ENCODE results near the gene ABI3.

ABI3 gene

GRCh38 chr17:49225554-49226236, 15.2 kb downstream of the ABI3 start:
- no peaks in the 10 kb centered on the region for H3K9me2 ChIP-seq (replicated peaks; ENCODE audit: insufficient read depth, low read length)
- H3K27me3 ChIP-seq (ENCODE audit: low read length) = no peaks in the 10 kb centered on the region
- no peaks in the 10 kb centered on the region for H3F3A ChIP-seq (ENCODE audit: insufficient read depth)
- no peak overlapping the region for H2AFZ ChIP-seq (ENCODE audit: low read depth, low read length, severe bottlenecking)
- no peak overlapping the region for H3K4me3 ChIP-seq (ENCODE audit: insufficient read depth, low read length, poor library complexity, severe bottlenecking)
- TF ChIP-seq EZH2phosphoT487 (conservative IDR thresholded peaks at IDR 0.05; ENCODE audit: low read length) (no peak), CTCF (IDR thresholded peaks at IDR 0.05; ENCODE audit: insufficient read depth, low read length, poor library complexity, severe bottlenecking) (no peak)
- H3K4me2 ChIP-seq (ENCODE audit: low read depth, low read length, poor library complexity, severe bottlenecking) = no peak overlapping the region
- no peaks in the 10 kb centered on the region for H3K36me3 ChIP-seq (ENCODE audit: low read length)
- H3K9ac ChIP-seq (ENCODE audit: low read length) = no peak overlapping the region
- H4K20me1 ChIP-seq (ENCODE audit: low read depth, low read length) = no peaks in the 10 kb centered on the region
- H3K27ac ChIP-seq (ENCODE audit: low read depth, low read length) = no peak overlapping the region
- H3K79me2 ChIP-seq (ENCODE audit: insufficient read depth, low read length) = no peaks in the 10 kb centered on the region
- no peaks in the 10 kb centered on the region for H3K9me3 ChIP-seq (ENCODE audit: insufficient read depth, low read length)

- no peaks in the 10 kb centered on the region for H3F3A ChIP-seq (ENCODE audit: insufficient read depth)
- no peaks in the 10 kb centered on the region for H3K79me2 ChIP-seq (ENCODE audit: insufficient read depth, low read length)
- H3K9me2 ChIP-seq (replicated peaks; ENCODE audit: insufficient read depth, low read length) = no peaks in the 10 kb centered on the region
- H4K20me1 ChIP-seq (ENCODE audit: low read depth, low read length) = no peaks in the 10 kb centered on the region
- no peaks in the 10 kb centered on the region for H3K9me3 ChIP-seq (ENCODE audit: insufficient read depth, low read length)
- H2AFZ ChIP-seq (ENCODE audit: low read depth, low read length, severe bottlenecking) = no peak overlapping the region
- no peak overlapping the region for H3K27ac ChIP-seq (ENCODE audit: low read depth, low read length)
- no peak overlapping the region for H3K4me3 ChIP-seq (ENCODE audit: insufficient read depth, low read length, poor library complexity, severe bottlenecking)
- H3K36me3 ChIP-seq (ENCODE audit: low read length) = no peaks in the 10 kb centered on the region
- no peak overlapping the region for H3K9ac ChIP-seq (ENCODE audit: low read length)
- no peak overlapping the region for H3K4me2 ChIP-seq (ENCODE audit: low read depth, low read length, poor library complexity, severe bottlenecking)
- no peak for TF ChIP-seq CTCF (IDR thresholded peaks at IDR 0.05; ENCODE audit: insufficient read depth, low read length, poor library complexity, severe bottlenecking)
- TF ChIP-seq EZH2phosphoT487 (conservative IDR thresholded peaks at IDR 0.05; ENCODE audit: low read length) = no peak
- H3K27me3 ChIP-seq (ENCODE audit: low read length) = no peaks in the 10 kb centered on the region
Observed at GRCh38 chr17:49226771-49227435, 16.4 kb downstream of the ABI3 start.

- Histone ChIP-seq H4K20me1 (ENCODE audit: low read depth, low read length) (no peaks in the 10 kb centered on the region), H3K27ac (ENCODE audit: low read depth, low read length) (no peak overlapping the region), H3K36me3 (ENCODE audit: low read length) (no peaks in the 10 kb centered on the region), H2AFZ (ENCODE audit: low read depth, low read length, severe bottlenecking) (no peak overlapping the region), H3K27me3 (ENCODE audit: low read length) (no peaks in the 10 kb centered on the region), H3K79me2 (ENCODE audit: insufficient read depth, low read length) (no peaks in the 10 kb centered on the region), H3F3A (ENCODE audit: insufficient read depth) (no peaks in the 10 kb centered on the region), H3K4me2 (ENCODE audit: low read depth, low read length, poor library complexity, severe bottlenecking) (no peak overlapping the region), H3K4me3 (ENCODE audit: insufficient read depth, low read length, poor library complexity, severe bottlenecking) (no peak overlapping the region), H3K9me2 (replicated peaks; ENCODE audit: insufficient read depth, low read length) (no peaks in the 10 kb centered on the region), H3K9me3 (ENCODE audit: insufficient read depth, low read length) (no peaks in the 10 kb centered on the region), H3K9ac (ENCODE audit: low read length) (no peak overlapping the region)
- TF ChIP-seq EZH2phosphoT487 (conservative IDR thresholded peaks at IDR 0.05; ENCODE audit: low read length) (no peak), CTCF (IDR thresholded peaks at IDR 0.05; ENCODE audit: insufficient read depth, low read length, poor library complexity, severe bottlenecking) (peak; percentile 83)
Observed at GRCh38 chr17:49227436-49228261, 17.1 kb downstream of the ABI3 start.

All from SU-DHL-6 (cell line).